ENCODE results near the gene DNHD1.

Gene DNHD1

DNA sequence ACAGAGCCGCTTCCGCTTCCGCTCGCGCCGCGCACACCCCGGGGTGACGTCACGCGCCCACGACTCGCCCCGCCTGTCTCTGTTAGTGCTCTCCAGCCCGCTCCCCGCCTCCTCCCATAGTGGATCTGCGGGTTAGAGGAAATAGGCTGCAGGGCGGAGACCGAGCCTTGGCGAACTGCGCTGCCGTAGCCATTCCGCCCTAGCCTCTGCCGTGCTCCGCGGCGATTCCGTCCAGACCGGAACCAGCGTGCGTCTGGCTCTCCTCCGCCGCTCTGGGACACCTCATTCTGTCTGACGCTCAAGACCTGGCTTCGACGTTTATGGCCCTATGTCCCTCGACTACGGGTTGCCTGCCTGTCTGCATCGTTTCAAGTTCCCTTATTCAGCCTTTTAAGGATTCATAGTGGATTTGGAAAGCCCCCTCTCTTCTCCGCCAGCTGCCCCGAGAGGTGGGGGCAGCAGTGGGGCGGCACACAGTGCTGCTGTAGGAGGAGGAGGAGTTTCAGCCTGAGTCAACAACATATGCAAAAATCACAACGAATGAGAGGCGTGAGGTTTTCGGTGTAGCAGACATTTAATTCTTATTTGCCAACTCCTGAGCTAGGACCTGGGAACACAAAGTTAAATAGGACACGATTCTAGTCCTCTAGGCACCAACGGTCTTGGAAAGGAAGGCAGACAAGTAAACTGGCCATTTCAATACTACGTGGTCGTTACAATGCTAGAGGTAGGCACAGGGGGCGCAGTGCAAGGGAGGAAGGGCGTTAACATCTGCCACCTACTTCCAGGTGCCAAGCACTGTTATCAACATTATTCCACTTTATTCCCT is 115.3 kb downstream of the DNHD1 start, which contains the start of gene TAF10:
Gene TAF10, minus strand, starts transcription at position 4 of the 829 bp plus-strand sequence. CDS start 27 bp downstream, outside the sequence.
- peak; percentile 94 for DNase-seq (ENCODE audit: low read depth)

- DNase-seq (ENCODE audit: low read depth): no peak
These were observed 116.4 kb downstream of the DNHD1 start for GRCh38 chr11:6613496-6613895.

- no peak for DNase-seq (ENCODE audit: low read depth)
These were observed 117.4 kb downstream of the DNHD1 start for GRCh38 chr11:6614446-6614845.

DNA sequence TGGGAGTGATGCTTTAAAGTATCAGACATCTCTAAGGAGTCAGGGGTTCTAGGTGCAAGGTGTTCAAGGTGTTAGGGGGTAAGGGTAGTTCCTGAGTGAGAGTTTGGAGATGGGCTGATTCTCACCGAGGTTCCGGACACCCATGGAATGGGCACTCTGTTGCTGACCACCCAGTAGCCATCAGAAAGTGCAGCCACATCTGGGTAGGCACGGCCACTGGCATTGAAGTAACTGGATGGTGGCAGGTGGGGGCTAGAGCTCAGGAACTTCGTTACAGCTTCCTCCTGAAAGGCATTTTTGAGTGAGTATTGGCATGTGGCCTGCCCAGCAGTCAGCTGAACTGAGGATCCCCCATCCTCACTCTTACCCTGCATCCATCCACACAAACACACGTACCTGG is 118.0 kb downstream of the DNHD1 start:
- DNase-seq (ENCODE audit: low read depth): no peak

GRCh38 chr11:6615882-6616585 is 119.0 kb downstream of the DNHD1 start:
- DNase-seq (ENCODE audit: low read depth): no peak

DNA sequence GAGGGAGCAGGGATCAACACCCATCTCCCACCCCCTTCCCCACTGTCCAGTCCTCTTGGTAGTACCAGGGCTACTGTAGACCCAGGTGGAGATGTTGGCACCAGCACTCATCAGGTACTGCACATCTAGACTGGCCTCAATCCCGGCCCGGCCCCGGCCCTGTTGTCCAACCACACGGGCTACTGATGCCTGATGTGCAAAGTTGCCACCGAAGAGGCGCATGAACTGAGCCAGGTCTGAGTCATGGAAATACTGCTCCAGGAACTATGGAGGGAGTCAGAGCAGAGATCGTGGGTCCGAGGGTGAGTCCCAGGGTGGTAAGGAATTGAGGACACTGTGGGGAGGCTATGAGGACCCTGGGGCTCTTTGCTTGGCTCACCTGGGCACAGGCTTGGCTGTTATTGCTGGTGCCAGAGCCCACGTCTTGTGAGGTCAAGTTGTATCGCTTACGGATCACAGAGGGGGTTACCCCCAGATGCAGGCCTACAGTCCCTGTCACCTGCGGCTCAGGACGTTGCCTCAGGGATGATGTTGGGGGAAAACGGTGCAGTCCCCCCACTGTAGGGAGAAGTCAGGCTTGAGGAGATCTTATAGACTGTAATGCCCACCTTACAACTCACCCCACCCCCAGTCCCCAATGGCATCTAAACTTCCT is 119.6 kb downstream of the DNHD1 start:
- no peak for DNase-seq (ENCODE audit: low read depth)

GRCh38 chr11:6617315-6617781 is 120.3 kb downstream of the DNHD1 start:
- DNase-seq (ENCODE audit: low read depth): no peak

DNA sequence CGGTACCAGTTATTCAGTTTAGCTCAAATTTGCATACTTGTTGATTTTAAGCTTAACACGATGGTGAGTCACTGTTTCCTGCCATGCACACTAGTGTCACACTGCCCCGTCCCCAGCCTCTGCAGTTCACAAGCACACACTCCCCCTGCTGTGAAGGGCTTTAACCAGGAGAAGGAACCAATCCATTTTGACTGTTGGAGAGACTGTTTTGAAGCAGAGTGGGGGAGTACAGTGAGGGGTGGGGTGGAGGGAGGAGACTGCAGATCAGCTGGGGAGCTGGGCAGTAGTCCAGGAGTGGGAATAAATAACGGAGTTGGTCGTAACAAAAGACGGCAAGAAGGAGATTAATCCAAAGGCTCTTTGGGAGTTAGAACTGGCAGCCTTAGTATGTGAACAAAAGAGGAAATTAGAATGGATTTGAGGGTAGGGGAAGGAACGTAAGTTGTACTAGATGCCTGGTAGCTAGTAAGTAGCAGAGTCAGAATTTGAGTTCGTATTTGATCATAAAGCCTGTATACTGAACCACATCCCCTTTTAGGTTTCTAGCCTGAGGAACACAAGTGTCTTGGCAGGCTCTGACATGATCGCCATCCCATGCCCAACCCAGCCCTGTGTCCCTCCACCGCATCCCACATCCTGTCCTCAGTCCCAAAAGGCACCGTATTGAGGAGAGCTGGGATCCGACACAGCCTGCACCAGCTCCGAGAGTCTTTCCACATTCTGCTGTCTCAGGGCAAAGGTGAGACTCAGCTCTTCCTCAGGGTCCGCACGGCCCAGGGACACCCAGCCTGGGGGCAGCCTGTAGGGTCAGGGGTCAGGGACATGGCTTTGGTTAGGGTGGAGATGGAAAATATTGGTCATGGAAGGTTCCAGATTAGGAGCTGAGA is 121.3 kb downstream of the DNHD1 start:
- DNase-seq (ENCODE audit: low read depth): peak; percentile 68

GRCh38 chr11:6619004-6619745 is 122.1 kb downstream of the DNHD1 start, which contains the start of gene TPP1:
Gene TPP1 (minus strand): TSS chr11:6619422. CDS start chr11:6619400, 22 bp downstream.
- peak; percentile 85 for DNase-seq (ENCODE audit: low read depth)

DNA sequence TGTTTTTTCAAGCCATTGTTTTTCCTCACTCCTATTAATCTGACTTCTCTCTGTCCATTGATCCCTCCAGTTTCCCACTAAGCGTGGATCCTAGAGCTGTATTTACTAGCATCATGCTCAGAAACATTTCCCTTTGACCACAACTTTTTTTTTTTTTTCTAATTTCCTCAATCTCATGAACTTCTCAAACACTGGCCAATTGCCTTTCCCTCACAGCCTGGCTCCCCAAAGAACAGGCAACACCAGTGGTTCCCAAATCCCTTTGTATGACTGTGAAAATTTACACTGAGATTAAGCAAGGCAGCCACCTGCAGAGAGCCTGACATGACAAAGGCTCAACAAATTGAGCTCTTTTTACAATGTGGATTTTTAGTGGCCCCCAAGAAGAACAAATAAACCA is 123.6 kb downstream of the DNHD1 start:
- no peak for DNase-seq (ENCODE audit: low read depth)
